Activated CD4-positive, alpha-beta T cell treated with anti-CD3 and anti-CD28 coated beads, Interleukin-10, Interleukin-2, amounts not matched to agents 100 ng/mL and 50 ng/mL, durations not matched to agents 16 hours and 8 hours (primary cell): ENCODE measurements around the gene IGF2BP3.
"Not testable (repeated sequence)": the region's sequence is repeated elsewhere in the genome, so short reads cannot be mapped to it uniquely, and the experiment has no call there.

ENCODE experiments used
- DNase-seq: peaks from one replicate; pipeline ENCODE4 v3.0.0-alpha.2; 2020

The IGF2BP3 gene

DNA sequence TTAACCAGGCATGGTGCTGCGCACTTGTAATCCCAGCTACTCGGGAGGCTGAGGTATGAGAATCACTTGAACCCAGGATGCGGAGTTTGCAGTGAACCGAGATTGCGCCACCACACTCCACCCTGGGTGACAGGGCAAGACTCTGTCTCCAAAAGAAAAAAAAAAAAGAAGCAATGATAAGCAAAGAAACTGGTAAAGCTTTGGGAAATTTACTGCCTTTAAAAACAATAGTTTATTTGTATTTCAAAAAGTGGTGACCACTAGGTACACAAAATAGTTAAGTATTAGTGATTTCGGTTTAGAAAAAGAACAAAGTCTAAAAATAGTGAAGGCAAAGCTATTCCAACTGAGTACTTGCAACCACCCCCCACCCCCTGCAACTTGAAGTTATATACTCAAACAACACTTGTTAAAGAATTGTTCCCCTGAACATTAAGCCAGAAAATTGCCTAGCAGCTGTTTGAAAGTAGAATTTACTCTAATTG, 133.4 kb downstream of the IGF2BP3 start:
- DNase-seq: no peak

DNA sequence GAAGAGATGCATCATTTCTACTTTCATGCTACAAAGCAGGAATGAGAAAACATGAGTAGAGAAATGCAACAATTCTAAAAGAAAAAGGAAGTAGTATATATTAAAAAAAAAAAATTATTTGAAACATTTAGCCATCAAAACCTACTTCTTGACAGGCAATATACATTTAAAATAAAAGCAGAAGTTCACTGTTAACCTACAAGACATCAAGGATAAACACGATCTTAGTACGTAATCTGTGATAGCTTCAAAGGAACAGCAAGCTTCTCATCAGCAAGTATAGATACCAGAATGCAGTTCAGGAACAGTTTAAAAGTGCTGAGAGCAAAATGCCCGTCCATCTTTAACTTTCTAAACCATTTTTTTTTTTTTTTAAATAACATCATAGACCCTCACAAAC, 134.2 kb downstream of the IGF2BP3 start:
- no peak for DNase-seq

DNA sequence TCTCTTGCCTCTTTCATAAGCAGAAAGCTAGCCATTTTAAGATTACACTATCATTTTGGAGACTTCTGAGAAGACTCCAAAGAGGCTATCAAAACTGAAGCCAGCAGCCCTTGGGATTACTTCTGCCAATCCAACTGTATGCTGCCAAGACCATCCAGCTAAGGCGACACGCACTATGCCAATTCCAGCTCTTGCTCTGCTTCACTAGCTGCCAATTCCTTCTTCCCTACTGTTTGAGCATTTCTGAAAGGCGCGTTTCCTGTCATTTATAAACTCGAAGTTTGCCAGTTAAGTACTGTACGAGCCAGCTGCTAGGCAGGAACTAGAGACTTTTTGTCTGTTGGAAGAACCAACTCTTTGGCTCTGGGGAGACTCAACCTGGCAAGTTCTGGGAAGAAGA, 134.7 kb downstream of the IGF2BP3 start:
- no peak for DNase-seq

DNA sequence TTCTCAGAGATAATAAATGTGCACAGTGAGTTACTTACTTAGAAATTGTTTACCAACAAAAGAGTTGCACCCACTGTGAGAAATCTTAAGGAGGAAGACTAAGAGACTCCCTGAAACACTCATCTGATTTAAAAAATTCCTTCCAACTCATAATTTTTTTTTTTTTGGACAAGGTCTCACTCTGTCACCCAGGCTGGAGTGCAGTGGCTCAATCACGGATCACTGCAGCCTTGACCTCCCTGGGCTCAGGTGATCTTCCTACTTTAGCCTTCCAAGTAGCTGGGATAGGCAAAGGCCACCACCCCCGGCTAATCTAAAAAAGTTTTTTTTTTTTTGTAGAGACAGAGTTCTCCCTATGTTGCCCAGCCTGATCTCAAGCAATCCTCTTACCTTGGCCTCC, 135.2 kb downstream of the IGF2BP3 start:
- no peak for DNase-seq

DNA sequence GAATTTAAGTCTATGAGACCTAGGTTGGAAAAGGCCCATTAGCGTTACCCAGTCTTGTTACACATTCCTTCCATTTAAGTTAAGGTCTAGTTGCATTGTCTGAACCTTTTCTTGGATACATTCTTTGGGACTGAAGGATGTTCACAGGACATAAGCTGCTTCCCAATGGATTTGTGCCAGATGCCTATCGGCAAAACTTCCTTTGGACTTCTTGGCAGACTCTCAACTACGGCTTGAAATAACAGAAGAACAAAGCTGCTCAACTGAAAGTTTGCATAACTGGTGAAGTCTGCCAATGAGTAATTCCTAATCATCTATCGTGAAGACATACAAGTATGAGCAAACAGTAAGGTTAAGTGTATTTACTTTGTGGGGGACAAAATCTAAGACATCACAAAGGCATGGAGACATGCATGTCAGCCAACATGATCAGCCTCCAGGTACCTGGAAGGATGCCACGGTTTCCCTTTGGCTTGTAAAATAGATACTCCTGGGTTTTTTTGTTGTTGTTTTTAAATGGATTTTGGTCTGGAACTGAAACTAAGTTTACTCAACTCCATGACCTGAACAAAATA, 135.7 kb downstream of the IGF2BP3 start:
- no peak for DNase-seq

DNA sequence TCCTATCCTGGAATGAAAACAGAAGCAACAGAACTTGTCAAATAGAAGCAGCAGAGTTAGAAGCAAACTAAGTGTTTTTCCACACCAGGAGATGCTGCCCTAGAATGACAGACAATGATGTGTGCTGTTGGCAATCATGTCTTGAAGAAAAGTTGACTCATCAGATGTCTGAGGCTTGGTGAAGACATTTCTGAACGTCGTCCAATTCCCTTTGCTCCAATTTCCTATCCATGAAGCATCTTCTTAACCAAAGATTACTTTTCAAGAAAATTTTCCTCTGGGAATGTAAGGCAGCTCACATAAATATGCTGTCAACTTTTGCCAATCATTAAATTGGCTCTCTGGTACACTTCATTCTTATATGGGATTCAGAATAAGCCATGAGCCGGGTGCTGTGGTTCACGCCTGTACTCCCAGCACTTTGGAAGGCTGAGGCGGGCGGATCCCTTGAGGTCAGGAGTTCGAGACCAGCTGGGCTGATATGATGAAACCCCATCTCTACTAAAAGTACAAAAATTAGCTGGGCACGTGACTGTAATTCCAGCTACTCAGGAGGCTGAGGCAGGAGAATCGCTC, 136.5 kb downstream of the IGF2BP3 start:
- DNase-seq: no peak

DNA sequence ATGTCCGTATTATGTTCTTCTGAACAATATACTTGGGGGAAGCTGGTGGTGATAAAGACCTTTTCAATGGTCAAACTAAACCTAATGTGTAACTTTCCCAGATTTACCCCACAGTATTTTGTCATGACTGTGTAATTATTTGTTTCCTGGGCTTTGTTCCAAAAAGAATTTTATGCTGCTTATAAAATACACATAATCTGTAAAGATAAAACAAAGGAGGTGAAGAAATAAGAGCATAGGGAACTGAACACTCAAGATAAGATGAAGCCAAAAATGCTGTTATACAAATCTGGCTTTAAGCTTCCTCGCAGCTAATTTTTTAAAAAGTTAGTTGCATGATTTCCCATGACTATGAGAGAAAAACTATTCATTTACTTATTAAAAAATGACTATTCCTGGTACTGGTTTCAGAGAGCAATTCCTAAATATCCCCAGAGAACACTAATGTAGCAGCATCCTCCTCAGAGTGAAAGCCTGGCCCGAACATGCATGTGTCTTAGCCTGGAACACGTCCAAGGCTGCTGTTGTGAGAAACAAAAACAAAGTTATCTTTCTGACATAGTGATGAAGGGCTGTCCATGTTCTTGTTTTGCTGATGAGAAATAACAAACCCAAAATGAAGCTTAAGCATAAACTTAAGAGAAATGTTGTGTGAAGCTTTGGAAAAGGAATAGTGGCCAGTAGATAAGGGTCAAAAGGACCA, 137.2 kb downstream of the IGF2BP3 start:
- no peak for DNase-seq

DNA sequence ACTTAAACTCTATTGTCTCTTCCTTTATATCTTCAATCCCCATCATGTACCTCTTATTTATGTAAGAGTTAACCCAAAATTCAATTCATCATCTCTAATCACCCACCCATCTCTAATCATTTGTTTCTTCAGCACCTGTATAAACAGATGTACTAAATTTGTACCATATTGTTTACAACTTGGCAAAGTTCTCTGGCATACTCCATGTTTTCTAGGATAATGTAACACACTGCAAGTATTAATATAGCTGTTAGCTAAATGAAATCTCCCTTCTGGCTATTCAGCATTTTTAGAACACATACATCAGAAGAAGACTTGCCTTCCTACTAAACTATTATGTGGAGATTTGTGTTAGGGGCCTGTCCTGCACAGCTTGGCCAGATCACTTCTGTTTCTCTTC, 138.1 kb downstream of the IGF2BP3 start:
- no peak for DNase-seq

DNA sequence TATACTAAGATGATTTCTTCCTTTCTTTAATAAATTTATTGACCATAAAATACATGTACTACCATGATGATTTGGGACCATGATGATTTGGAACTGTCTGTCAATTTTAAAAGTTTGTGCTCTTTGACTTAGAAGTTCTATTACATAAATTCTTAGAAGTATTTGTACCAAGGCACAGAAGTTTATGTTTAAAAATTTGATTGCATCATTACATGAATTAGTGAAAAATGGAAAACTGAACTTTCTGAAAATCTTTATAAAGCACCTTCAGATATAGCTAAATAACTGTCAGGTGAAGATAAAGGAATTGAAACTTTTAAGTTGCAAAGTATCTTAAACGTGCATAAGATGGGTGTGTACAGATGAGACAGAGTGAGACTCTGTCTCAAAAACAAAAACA, 139.2 kb downstream of the IGF2BP3 start:
- no peak for DNase-seq

DNA sequence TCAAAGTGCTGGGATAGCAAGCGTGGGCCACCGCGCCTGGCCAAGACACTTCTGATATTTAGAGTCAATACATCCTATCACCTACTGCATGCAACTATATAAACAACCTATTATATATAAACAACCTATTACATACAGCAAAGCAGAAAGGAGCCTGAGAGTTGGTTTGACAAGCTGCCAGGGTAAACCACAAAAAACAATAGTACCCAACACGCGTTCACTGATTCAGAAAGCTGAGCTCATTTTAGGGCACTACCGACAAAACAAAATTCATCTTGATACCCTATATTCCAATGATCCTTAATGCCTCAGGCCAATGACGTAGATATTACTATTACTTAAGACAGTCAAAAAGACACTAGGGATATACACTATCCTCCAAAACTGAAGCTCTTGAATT, 154.9 kb downstream of the IGF2BP3 start:
- no peak for DNase-seq

DNA sequence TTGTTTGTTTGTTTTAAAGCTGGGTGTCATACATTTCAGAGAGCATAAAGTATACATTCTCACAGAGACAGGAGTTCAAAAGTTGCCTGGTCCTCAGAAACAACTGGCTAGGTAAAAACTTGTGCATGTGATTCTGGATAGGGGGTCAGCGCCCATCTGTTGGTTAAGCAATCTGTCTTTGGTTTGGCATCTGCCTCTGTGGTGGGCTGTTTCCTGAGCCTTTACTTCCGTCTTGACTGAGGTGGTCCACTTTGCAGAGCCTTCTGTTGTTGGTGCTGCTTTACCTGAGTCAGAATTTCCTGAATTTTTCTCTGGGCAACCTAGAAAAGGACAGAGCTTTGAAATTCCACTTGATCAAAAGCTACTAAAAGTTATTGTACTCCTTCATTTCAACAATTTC, 158.2 kb downstream of the IGF2BP3 start:
- not testable (repeated sequence) for DNase-seq

DNA sequence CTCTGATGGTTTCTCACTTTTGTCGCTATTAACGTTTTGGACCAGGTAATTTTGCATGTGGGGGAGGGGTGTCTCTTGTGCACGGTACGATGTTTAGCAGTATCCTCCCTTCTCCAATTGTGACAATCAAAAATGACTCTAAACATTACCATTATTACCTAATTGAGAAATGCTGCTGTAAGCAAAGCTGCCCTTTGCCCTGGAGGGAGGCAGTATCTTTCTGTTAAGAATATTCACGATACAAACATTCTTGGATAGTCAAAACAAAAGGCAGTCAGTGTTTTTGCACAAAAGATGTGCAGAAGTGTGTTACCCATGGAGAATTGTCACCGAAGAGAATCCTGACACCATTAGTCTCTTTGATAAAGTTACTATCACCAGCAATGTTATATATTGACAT, 161.5 kb downstream of the IGF2BP3 start:
- no peak for DNase-seq

DNA sequence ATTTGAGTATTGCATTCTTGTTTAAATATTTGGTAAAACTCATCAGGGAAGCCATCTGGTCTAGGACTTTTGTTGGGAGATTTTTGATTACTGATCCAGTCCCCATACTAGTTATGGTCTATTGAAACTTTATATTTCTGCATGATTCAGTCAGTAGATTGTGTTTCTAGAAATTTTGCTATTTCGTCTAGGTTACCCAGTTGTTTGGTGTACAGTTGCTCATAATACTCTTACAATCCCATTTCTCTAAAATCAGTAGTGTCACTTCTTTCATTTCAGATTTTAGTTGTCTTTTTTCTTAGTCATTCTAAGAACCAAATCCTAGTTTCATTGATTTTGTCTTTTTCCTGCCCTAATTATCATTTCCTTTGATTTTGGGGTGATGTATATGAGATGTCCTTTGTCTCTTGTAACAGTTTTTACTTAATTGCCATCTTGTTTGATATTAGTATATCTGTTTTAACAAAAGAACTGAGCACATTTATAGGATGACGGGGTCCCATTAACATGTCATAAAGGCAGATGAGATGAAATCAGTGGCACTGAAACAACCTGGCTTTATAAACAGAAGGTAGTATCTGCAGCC, 163.3 kb downstream of the IGF2BP3 start:
- DNase-seq: peak; percentile 37

DNA sequence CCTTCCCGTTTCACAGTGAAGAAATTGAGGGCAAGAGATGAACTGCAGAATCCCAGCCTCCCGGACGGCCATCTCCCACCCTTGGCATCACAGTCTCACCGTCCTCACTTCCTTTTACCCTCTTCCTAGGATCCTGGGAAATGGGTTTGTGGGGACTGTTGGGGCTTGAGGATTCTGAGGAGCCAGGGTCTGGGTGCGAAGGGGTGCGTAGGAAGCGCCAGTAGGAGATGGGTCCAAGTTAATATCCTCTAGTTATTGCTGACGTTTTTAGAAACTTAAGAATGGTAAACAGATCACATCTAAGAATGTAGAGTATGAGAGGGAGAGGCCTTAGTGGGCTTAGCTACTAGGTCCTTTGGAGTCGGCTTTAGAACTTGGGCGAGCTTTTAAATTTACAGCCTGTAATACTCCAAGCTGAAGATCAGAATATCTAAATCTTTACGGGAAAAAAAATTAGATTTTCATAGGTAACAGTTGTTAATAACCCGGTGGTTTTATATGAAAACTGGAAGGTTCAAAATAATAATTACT, 170.5 kb downstream of the IGF2BP3 start:
- DNase-seq: no peak

DNA sequence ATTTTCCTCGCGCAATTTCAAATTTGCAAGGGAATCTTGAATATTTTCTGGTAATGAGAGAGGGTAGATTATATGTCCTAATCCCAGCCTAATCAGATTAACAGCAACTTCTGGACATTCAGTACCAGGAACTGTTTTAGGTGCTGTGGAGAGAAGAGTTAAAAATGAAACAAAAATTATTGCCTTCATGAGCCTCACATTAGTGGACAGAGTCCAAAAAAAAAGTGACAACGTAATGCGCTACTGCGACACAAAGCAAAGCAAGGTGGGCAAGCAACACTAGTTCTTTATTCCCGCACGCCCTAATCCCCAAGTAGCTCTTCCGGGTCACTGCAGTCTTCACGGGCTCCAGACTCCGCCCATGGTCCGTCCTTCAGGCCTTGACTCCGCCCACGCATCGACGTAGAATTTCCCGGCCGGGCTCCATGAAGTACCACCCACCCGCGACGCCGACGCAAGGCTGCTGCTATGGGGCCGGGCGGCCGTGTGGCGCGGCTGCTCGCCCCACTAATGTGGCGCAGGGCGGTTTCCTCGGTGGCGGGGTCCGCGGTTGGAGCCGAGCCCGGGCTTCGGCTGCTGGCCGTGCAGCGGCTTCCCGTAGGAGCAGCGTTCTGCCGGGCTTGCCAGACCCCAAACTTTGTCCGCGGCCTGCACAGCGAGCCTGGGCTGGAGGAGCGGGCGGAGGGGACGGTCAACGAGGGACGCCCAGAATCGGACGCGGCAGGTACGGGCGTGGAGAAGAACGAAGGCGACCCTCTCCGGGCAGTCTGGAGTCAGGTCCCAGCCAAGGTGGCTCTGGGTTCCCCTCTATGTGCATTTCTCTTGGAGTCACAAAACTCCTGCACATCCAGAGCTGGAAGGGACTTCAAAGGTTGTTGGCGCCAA, 171.2 kb downstream of the IGF2BP3 start, which contains the start of gene MALSU1:
Gene MALSU1 (plus strand): TSS at position 455 of the 885 bp plus-strand sequence. CDS start 14 bp downstream, at position 469.
- peak; percentile 98 for DNase-seq

DNA sequence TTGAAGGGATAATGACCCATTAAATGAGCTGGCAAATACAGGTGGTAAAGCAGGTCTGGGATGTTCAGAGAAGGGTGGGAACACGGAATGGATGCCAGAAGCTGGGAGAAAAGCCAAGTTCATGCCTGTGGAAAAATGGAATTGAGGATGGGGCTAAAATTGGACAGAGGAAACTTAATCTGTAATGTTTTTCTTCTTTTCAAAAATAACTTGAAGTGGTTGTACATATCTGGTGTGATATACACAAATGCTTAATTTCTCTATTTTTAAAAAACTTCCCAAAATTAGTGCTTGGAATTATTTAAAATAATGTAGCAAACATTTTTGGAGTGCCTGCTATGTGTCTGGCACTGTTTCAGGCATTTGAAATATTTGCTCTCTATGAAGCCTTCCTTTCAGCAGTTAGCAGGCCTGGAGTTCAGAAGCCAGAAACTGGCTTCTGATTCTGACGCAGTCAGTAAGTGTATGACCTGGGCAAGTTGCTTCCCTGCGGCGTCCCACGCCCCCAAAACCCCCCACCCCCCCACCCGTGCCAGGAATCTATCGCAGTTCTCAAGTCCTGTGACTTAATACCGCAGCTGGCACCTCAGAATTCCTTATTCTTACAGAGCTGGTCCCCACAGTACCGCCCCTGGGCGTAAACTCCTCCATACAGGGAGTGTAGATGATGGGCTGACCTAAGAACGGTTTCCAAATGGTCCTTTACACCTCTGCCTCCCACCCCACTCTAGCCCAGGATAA, 172.0 kb downstream of the IGF2BP3 start:
- DNase-seq: no peak

DNA sequence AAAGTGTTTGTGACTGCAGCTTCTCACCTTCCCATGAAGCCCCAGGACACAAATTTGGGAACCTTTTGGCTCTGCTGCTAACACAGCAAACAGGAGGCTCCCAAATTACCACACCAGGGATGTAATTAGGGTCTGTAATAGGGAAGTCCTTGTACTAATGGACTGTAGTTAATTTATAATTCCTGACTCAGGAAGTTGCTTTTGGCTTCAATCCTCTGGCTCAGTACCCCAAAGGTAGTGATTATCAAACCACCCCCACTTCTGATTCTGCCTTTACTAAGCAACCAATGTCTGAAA, 174.9 kb downstream of the IGF2BP3 start:
- DNase-seq: no peak

DNA sequence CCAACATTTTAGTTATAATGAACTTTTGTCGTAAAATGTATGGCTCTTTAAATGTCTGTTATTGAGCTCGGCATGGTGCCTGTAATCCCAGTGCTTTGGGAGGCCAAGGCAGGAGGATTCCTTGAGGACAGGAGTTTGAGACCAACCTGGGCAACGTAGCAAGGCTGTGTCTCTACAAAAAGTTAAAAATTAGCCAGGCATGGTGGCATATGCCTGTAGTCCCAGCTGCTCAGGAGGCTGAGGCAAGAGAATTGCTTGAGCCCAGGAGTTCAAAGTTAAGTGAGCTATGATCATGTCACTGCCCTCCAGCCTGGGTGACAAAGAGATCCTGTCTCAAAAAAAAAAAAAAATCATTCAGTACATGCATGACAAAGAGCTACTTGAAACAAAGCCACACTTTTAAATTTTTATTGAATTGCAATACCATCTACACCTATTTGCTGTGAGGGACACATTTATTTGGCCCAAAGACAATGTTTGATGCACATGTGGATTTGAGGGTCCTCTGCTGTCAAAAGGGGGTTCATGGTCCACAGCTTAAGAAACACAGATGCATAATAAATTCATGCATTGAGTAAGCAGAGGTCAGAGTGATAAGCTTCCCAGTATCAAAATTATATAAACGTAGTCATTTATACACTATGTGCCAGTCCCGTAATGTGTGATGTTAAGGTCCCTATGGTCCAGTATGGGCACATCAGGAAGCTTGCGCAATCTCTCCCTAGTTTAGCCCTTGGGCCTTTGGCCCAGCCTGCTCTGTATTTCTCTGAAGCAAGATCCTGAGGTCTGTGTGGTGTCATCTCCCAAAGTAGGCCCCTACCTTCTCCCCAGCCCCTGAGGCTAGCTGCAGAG, 175.5 kb downstream of the IGF2BP3 start:
- no peak for DNase-seq

DNA sequence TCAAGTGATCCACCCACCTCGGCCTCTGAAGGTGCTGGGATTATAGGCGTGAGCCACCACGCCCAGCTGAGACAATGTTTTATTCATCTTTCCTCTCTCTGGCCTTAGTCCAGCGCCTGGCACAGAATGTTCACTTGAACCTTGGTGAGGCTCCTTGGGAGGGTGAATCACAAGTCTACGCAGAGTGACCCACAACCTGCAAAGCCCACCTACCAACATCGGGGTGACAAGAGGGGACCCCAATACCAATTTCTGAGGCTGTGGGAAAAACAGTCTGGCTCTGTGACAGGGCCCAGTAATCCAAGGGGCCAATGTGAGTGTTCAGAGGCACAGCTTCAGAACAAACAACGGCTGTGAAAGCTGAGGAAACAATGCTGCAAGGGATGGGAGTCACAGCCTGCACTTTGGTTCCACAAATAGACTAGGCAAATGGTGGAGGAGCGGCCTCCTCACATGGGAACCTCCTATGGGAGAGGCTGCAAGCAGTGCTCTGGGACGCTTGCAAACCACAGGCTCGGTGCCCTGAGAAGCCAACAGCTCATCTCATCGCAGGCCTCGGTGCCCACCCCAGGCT, 176.7 kb downstream of the IGF2BP3 start:
- DNase-seq: no peak

DNA sequence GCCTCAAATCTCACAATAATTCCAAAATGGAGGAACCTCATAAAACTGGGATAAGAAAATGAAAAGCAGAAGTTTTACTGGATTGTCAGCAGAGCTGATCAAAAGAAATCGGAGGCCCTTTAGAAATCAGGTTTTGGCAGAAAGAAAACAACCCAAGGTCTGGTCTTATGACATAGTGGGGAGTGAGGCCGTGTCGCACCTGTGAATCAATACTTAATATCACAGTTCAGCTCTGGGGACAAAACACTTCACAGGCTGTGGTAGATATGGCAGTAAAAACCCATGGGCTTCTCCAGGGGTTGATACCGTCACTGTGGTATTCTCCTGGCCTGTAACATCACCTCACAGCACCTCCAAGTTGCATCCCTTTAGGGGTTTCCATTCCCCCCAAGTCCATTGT, 177.7 kb downstream of the IGF2BP3 start:
- no peak for DNase-seq
